Measurements from ENCODE around the gene CREB3L4.
"Not testable (repeated sequence)": the region's sequence is repeated elsewhere in the genome, so short reads cannot be mapped to it uniquely, and the experiment has no call there.

The CREB3L4 gene

GRCh38 chr1:153961421-153961820 lies 6.3 kb upstream of the CREB3L4 start:
- DNase-seq, result no peak

- no peak for DNase-seq
Observed at GRCh38 chr1:153962088-153963029, 5.3 kb upstream of the CREB3L4 start.

GRCh38 chr1:153963030-153963849 lies 4.5 kb upstream of the CREB3L4 start, which contains the start of gene SLC39A1:
TSS of gene SLC39A1 (minus strand) at chr1:153963537. CDS start at chr1:153962715, 822 bp downstream.
- DNase-seq, result peak; percentile 94

GRCh38 chr1:153963850-153964331 lies 3.8 kb upstream of the CREB3L4 start:
- no peak for DNase-seq

- no peak for DNase-seq
Observed at GRCh38 chr1:153968000-153968363, 280 bp downstream of the CREB3L4 start.

- DNase-seq, result no peak
Observed at GRCh38 chr1:153968408-153968807, 706 bp downstream of the CREB3L4 start.

GRCh38 chr1:153968972-153969371 lies 1.3 kb downstream of the CREB3L4 start:
- DNase-seq, result no peak

GRCh38 chr1:153970346-153970745 lies 2.6 kb downstream of the CREB3L4 start:
- no peak for DNase-seq

- no peak for DNase-seq
Observed at GRCh38 chr1:153973071-153973470, 5.4 kb downstream of the CREB3L4 start.

- no peak for DNase-seq
Observed at GRCh38 chr1:153973525-153973924, 5.8 kb downstream of the CREB3L4 start.

GRCh38 chr1:153976819-153977249 lies 9.1 kb downstream of the CREB3L4 start:
- DNase-seq, result no peak

GRCh38 chr1:153977250-153978240 lies 9.8 kb downstream of the CREB3L4 start, which contains the start of gene JTB:
TSS of gene JTB (minus strand) at chr1:153977674. CDS start at chr1:153977252, 422 bp downstream.
- peak; percentile 82 for DNase-seq

GRCh38 chr1:153978274-153978909 lies 10.7 kb downstream of the CREB3L4 start:
- DNase-seq, result no peak

GRCh38 chr1:153979091-153979490 lies 11.4 kb downstream of the CREB3L4 start:
- DNase-seq, result not testable (repeated sequence)

- not testable (repeated sequence) for DNase-seq
Observed at GRCh38 chr1:153981735-153982134, 14.0 kb downstream of the CREB3L4 start.

GRCh38 chr1:153984123-153984894 lies 16.6 kb downstream of the CREB3L4 start:
- no peak for DNase-seq

- DNase-seq, result peak; percentile 52
Observed at GRCh38 chr1:153985341-153985912, 17.7 kb downstream of the CREB3L4 start.

GRCh38 chr1:153985941-153986761 lies 18.4 kb downstream of the CREB3L4 start, which contains the start of gene RAB13:
TSS of gene RAB13 (minus strand) at chr1:153986339. CDS start at chr1:153986236, 103 bp downstream.
- DNase-seq, result no peak

- no peak for DNase-seq
Observed at GRCh38 chr1:153987621-153988020, 19.9 kb downstream of the CREB3L4 start.

All from stimulated activated CD4-positive, alpha-beta T cell treated with anti-CD3 and anti-CD28 coated beads, Interleukin-12 subunit alpha, Interleukin-12 subunit beta, amount 100 ng/mL, for 4 hours (primary cell).